ENCODE results near the gene OR8K3.

Gene OR8K3

DNA sequence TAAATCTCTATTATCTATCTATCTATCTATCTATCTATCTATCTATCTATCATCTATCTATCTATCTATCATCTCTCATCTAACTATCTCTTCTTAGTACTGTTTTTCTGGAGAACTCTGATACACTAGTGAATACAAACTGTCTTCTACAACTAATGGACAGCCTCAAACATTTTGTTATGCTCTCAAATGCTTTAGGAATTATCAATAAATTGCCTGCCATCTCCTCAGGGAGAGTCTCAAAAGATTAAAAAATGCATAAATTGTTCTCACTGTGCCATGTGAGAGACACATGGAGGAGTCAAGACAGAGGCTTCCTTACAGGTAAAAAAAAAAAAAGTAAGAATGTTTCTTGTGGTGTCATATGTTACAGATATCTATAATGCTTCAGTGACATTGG is at the start of gene OR8K3:
Gene OR8K3, plus strand, starts transcription at position 301 of the 400 bp plus-strand sequence. CDS start 3,163 bp downstream, outside the sequence.
- TF ChIP-seq TCF12 (IDR thresholded peaks at IDR 0.05; ENCODE audit: low read depth) = no peak
- TF ChIP-seq, protein P1, sequence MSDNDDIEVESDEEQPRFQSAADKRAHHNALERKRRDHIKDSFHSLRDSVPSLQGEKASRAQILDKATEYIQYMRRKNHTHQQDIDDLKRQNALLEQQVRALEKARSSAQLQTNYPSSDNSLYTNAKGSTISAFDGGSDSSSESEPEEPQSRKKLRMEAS (IDR thresholded peaks at IDR 0.05) = no peak
- TF ChIP-seq TAF1 (IDR thresholded peaks at IDR 0.05; ENCODE audit: low read depth) = no peak
- TF ChIP-seq CREB1 (IDR thresholded peaks at IDR 0.05; ENCODE audit: low read depth) = no peak

DNA sequence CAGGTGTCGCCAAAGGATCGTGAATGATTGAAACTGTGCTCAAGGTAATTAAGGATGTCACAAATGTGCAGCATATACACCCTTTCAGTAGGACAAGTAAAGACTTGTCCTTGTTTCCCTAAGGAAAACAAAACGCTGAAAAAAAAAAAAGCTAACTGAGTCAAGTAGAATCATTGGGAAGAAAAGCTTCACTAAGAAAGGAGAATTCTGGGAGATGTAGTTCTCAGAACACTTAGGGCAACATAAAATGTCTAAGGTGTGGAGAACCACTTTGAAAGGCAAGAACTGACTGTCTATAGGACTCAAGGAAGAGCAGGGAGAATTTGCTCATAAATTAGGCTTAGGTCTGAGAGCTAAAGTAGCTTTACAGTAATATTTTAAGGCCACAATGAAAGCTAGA is 43.9 kb upstream of the OR8K3 start:
- TF ChIP-seq, protein P2, sequence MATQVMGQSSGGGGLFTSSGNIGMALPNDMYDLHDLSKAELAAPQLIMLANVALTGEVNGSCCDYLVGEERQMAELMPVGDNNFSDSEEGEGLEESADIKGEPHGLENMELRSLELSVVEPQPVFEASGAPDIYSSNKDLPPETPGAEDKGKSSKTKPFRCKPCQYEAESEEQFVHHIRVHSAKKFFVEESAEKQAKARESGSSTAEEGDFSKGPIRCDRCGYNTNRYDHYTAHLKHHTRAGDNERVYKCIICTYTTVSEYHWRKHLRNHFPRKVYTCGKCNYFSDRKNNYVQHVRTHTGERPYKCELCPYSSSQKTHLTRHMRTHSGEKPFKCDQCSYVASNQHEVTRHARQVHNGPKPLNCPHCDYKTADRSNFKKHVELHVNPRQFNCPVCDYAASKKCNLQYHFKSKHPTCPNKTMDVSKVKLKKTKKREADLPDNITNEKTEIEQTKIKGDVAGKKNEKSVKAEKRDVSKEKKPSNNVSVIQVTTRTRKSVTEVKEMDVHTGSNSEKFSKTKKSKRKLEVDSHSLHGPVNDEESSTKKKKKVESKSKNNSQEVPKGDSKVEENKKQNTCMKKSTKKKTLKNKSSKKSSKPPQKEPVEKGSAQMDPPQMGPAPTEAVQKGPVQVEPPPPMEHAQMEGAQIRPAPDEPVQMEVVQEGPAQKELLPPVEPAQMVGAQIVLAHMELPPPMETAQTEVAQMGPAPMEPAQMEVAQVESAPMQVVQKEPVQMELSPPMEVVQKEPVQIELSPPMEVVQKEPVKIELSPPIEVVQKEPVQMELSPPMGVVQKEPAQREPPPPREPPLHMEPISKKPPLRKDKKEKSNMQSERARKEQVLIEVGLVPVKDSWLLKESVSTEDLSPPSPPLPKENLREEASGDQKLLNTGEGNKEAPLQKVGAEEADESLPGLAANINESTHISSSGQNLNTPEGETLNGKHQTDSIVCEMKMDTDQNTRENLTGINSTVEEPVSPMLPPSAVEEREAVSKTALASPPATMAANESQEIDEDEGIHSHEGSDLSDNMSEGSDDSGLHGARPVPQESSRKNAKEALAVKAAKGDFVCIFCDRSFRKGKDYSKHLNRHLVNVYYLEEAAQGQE (IDR thresholded peaks at IDR 0.05; ENCODE audit: low read depth) = no peak
- no peak for TF ChIP-seq CEBPB (IDR thresholded peaks at IDR 0.05)

DNA sequence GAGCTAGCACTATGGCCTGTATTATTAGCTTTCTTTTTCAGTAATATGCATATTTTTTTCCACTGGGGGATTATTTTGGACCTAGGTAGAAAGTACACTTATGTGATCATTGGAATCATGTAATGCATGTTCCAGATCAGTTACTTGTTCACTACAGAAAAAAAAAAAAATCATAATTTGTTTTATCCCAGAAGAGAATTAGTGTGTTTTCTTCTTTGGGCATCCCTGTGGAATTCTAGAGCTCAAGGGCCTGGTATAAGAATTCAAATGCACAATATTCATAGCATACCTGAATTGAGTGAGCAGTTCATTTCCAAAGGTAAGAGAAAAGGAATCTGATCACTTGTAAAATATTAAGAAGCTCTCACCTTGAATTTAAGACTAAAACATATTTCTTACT is 41.1 kb upstream of the OR8K3 start, which contains the start of gene OR5T1:
Gene OR5T1, plus strand, starts transcription at position 301 of the 400 bp plus-strand sequence. CDS start 1,485 bp downstream, outside the sequence.
- TF ChIP-seq, protein P2 (IDR thresholded peaks at IDR 0.05; ENCODE audit: low read depth) = no peak
- TF ChIP-seq TEAD4 (IDR thresholded peaks at IDR 0.05) = no peak
- TF ChIP-seq EP300 (IDR thresholded peaks at IDR 0.05; ENCODE audit: borderline replicate concordance) = no peak
- no peak for TF ChIP-seq RAD21 (IDR thresholded peaks at IDR 0.05; ENCODE audit: low read depth)
- TF ChIP-seq, protein P1 (IDR thresholded peaks at IDR 0.05) = no peak
- TF ChIP-seq FOXM1 (IDR thresholded peaks at IDR 0.05; ENCODE audit: borderline replicate concordance, low read depth) = no peak
- TF ChIP-seq EGR1 (IDR thresholded peaks at IDR 0.05) = no peak
- no peak for TF ChIP-seq YY1 (IDR thresholded peaks at IDR 0.05; ENCODE audit: low read depth)
- TF ChIP-seq TAF1 (IDR thresholded peaks at IDR 0.05; ENCODE audit: low read depth) = no peak
- no peak for TF ChIP-seq ZBTB7A (IDR thresholded peaks at IDR 0.05; ENCODE audit: low read depth)
- TF ChIP-seq CEBPB (IDR thresholded peaks at IDR 0.05) = no peak
- no peak for TF ChIP-seq NFIC (IDR thresholded peaks at IDR 0.05)
- no peak for TF ChIP-seq CREB1 (IDR thresholded peaks at IDR 0.05; ENCODE audit: low read depth)
- TF ChIP-seq, protein P3, sequence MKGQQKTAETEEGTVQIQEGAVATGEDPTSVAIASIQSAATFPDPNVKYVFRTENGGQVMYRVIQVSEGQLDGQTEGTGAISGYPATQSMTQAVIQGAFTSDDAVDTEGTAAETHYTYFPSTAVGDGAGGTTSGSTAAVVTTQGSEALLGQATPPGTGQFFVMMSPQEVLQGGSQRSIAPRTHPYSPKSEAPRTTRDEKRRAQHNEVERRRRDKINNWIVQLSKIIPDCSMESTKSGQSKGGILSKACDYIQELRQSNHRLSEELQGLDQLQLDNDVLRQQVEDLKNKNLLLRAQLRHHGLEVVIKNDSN (IDR thresholded peaks at IDR 0.05) = no peak
- TF ChIP-seq TCF12 (IDR thresholded peaks at IDR 0.05; ENCODE audit: low read depth) = no peak

DNA sequence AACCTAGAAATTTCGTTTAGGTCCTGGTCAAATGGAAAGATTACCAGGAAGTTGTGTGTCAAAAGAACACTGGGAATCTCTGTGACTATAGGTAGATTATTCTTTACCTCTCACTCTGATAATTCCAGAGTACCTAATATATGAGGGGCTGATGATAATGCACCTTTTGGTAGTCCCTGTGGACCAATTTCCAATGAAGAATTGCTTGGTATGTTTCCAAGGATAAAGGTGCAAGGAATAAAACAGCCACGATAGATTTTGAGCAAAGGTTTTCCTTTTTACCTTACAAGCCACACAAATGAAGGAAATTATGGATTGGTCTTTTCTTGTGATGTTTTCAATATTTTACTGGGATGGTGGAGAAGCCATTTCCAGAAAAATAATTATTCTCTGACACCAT is 22.8 kb upstream of the OR8K3 start, which contains the start of gene OR8H1:
Gene OR8H1, minus strand, starts transcription at position 101 of the 400 bp plus-strand sequence. CDS start 1,192 bp downstream, outside the sequence.
- TF ChIP-seq, protein P2 (IDR thresholded peaks at IDR 0.05; ENCODE audit: low read depth) = no peak
- TF ChIP-seq TCF12 (IDR thresholded peaks at IDR 0.05; ENCODE audit: low read depth) = no peak
- no peak for TF ChIP-seq RAD21 (IDR thresholded peaks at IDR 0.05; ENCODE audit: low read depth)
- no peak for TF ChIP-seq TAF1 (IDR thresholded peaks at IDR 0.05; ENCODE audit: low read depth)
- TF ChIP-seq EP300 (IDR thresholded peaks at IDR 0.05; ENCODE audit: borderline replicate concordance) = no peak
- no peak for TF ChIP-seq FOXM1 (IDR thresholded peaks at IDR 0.05; ENCODE audit: borderline replicate concordance, low read depth)
- TF ChIP-seq YY1 (IDR thresholded peaks at IDR 0.05; ENCODE audit: low read depth) = no peak
- no peak for TF ChIP-seq CREB1 (IDR thresholded peaks at IDR 0.05; ENCODE audit: low read depth)
- TF ChIP-seq, protein P3 (IDR thresholded peaks at IDR 0.05) = no peak

DNA sequence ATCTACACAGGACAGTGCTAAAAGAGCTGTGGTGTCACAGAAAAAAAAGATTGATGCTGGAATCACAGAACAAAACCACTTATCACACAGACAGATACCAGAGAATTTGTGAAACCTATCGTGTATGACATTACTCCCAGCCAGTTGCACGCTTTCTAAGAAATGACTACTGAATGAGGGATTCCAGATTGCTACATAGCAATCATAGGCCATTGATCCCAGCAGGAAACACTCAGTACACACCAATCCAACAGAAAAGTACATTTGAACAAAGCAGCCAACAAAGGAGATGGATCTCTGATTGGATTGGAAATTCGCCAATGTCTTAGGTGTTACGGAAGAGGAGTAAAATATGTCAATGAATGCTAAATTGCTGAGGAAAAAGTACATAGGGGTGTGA is 18.0 kb upstream of the OR8K3 start:
- TF ChIP-seq, protein P2 (IDR thresholded peaks at IDR 0.05; ENCODE audit: low read depth) = no peak
- TF ChIP-seq, protein P3 (IDR thresholded peaks at IDR 0.05) = no peak

Measured in Ishikawa (cell line).